Measurements from ENCODE around the gene CTNND2.

CTNND2 gene

GRCh38 chr5:10987925-10988504 is 916.2 kb downstream of the CTNND2 start:
- DNase-seq (ENCODE audit: low read depth, low spot score) = peak; percentile 19

GRCh38 chr5:10987276-10987924 is 916.8 kb downstream of the CTNND2 start:
- DNase-seq (ENCODE audit: low read depth, low spot score) = no peak

GRCh38 chr5:10985721-10986110 is 918.5 kb downstream of the CTNND2 start:
- DNase-seq (ENCODE audit: low read depth, low spot score) = no peak

- DNase-seq (ENCODE audit: low read depth, low spot score) = no peak
Measured at GRCh38 chr5:10985091-10985720, 919.0 kb downstream of the CTNND2 start.

GRCh38 chr5:10984021-10984715 is 920.1 kb downstream of the CTNND2 start:
- no peak for DNase-seq (ENCODE audit: low read depth, low spot score)

- DNase-seq (ENCODE audit: low read depth, low spot score) = no peak
Measured at GRCh38 chr5:10982626-10983025, 921.6 kb downstream of the CTNND2 start.

- DNase-seq (ENCODE audit: low read depth, low spot score) = no peak
Measured at GRCh38 chr5:10981932-10982331, 922.3 kb downstream of the CTNND2 start.

- DNase-seq (ENCODE audit: low read depth, low spot score) = no peak
Measured at GRCh38 chr5:10977011-10977410, 927.2 kb downstream of the CTNND2 start.

- DNase-seq (ENCODE audit: low read depth, low spot score) = no peak
Measured at GRCh38 chr5:10975945-10976344, 928.3 kb downstream of the CTNND2 start.

GRCh38 chr5:10974850-10975249 is 929.4 kb downstream of the CTNND2 start:
- DNase-seq (ENCODE audit: low read depth, low spot score) = no peak

GRCh38 chr5:10973316-10973715 is 930.9 kb downstream of the CTNND2 start:
- no peak for DNase-seq (ENCODE audit: low read depth, low spot score)

- no peak for DNase-seq (ENCODE audit: low read depth, low spot score)
Measured at GRCh38 chr5:10969684-10970180, 934.5 kb downstream of the CTNND2 start.

GRCh38 chr5:10964806-10965205 is 939.4 kb downstream of the CTNND2 start:
- no peak for DNase-seq (ENCODE audit: low read depth, low spot score)

- DNase-seq (ENCODE audit: low read depth, low spot score) = no peak
Measured at GRCh38 chr5:10958728-10959127, 945.5 kb downstream of the CTNND2 start.

GRCh38 chr5:10949856-10950630 is 954.2 kb downstream of the CTNND2 start:
- DNase-seq (ENCODE audit: low read depth, low spot score) = no peak

GRCh38 chr5:10946050-10946449 is 958.2 kb downstream of the CTNND2 start:
- no peak for DNase-seq (ENCODE audit: low read depth, low spot score)

- no peak for DNase-seq (ENCODE audit: low read depth, low spot score)
Measured at GRCh38 chr5:10941900-10942299, 962.3 kb downstream of the CTNND2 start.

GRCh38 chr5:10936081-10936855 is 968.0 kb downstream of the CTNND2 start:
- DNase-seq (ENCODE audit: low read depth, low spot score) = no peak

GRCh38 chr5:10935536-10935935 is 968.7 kb downstream of the CTNND2 start:
- DNase-seq (ENCODE audit: low read depth, low spot score) = no peak

GRCh38 chr5:10934783-10935355 is 969.4 kb downstream of the CTNND2 start:
- no peak for DNase-seq (ENCODE audit: low read depth, low spot score)

Data from activated CD4-positive, CD25-positive, alpha-beta regulatory T cell treated with anti-CD3 and anti-CD28 coated beads, Interleukin-2, amount 50 U/mL, for 16 hours (primary cell).